HG03457 (cell line): ENCODE data around the gene NKAIN2.

Experiments used
- ATAC-seq: cut with Tn5 transposase; IDR thresholded peaks from one replicate; pipeline ENCODE4 v1.9.1; 2021; ENCODE audit warnings: moderate number of reproducible peaks; ENCODE audit not compliant: unreplicated experiment

Gene NKAIN2

DNA sequence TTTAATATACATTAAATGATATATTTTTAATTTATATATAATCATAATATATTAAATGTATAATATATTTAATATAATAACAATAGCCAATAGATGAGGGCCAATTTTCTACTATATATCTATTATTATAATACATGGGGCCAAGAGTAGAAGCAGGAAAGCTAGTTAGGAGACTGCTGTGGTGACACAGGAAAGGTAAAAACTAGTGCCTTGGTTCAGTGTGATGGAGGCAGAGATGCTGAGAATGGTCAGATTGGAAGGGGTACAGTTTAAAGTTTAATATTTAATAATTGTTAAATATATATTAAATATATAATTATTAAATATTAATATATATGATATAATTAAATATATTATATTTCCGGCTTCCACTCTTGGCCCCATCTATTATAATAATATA lies 1055.7 kb downstream of the NKAIN2 start:
- no peak for ATAC-seq

DNA sequence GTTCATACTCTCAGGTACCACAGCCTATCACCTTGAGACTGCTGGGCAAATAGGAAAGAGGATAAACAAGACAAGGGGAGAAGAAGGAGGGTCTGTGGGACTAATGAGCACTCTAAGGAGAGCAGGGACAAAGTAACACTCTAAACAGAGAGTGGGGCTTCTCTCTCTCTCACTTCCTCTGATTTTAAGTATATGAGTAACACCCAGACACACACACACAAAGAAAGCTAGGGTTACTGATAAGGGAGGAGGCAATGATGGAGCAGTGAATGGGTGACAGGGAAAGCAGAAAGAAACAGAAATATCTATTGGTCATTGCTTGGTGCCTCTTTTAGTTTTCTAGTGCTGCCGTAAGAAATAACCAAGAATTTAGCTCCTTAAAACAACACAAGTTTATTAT lies 1062.4 kb downstream of the NKAIN2 start:
- ATAC-seq: no peak

DNA sequence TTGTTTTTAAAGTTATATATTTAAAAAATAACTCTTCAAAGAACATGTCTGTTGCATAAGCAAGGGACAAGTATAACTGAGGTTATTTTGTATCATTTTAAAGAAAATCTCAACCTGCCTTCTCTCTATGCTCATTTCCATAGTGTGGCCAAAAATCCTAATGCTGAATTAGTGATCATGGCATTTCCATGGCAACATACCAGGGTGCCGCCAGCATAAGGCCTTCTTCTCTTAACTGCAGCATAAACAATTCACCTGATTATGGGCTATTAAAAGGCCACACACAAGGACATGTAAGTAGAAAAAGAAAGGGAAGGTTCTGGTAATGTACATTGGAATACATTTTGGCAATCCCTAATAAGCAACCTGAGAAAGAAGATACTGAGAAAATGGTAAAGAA lies 1063.5 kb downstream of the NKAIN2 start:
- ATAC-seq: no peak

DNA sequence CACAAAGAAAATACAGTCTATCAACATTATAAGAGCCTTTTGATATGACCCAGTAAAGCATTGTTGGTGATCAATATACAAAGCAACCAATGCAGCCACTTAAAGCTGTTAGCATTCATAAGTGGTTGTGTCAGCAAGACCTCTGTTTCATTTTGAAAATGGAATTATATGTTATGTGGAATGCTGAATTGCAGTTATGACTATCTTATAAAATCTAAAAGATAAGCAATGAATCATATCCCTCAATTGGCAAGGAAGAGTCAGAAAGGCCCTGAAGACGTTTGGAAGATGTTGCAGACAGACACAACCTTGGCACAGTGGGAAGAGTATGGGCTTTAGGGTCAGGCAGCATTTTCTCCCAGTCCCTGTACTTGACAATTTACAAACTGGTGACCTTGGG lies 1064.8 kb downstream of the NKAIN2 start:
- no peak for ATAC-seq

DNA sequence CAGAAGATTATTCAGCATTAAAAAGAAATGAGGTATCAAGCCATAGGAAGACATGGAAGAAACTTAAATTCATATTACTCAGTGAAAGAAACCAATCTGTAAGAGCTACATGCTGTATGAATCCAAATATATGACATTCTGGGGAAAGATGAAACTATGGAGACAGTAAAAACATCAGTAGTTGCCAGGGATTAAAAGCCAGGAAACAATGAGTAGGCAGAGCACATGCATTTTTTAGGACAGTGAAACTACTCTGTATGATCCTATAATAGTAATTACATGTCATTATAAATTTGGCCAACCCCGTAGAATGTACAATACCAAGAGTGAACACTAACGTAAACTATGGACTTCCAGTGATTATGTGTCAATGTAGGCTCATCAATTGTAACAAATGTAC lies 1065.8 kb downstream of the NKAIN2 start:
- ATAC-seq: no peak

DNA sequence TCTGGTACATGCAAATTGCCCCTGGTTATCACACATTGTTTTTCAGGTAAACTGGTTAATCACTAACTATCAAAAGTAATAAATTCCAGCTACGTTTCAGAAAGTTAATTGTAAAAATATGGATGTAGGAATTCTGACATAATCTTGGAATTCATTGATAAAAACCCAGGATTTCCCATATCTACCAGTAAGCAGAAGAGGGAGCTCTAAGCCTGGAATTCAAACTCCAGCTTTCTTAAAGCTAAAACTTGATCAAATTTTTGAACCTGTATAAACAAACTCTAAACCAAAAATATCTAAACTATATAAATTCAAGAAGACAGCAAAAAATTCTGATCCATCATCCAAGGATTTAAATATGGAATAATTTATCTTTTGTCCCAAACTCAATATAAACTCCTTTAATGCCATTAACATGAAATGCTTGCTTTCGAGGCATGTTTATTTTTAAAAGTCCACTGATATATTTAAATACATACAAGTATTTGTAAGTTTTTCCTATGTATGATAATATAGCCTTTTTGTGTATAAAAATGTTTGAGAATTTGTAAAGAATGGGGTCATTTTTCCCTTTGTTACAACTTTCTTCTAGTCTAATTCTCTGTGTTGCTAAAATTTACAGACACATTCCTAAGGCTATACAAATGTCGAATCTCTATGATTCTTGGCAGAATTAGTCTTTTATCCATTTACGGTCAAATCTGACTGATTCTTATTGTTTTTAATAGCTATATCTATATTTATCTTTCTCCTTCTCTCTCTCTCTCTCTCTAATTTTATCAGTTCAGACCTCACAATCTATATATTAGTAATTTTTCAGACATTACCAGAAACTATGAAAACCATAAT lies 1067.2 kb downstream of the NKAIN2 start:
- ATAC-seq: no peak

DNA sequence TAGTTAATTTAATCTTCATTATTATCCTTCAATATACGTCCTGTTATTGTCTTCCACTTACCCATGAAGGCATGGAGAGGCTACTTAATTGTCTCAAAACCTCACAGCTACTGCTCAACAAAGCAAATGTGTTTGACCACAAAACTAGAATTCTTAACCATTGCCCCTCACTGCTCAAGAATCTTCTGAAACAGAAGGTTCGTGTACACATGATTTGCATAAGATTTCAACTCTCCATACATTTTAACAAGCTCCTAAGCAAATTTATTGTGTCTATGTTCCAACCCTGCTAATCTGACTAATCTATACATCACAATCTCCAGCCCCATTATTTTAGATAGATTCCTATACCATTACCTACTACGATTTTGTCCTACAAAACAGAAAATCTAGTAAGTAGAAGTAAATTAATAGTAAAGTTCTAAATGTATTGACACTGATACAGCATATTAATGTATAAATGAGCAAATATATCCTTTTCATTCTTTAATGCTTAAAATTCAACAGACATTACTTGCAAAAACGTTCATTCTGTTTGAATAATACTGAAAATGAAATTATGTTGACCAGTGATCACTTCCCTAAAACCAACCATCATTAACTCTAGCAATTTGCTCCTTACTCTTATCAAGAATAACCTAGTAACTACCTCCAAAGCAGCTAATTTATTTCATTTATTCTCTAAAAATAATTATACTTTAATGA lies 1068.8 kb downstream of the NKAIN2 start:
- peak; percentile 78 for ATAC-seq

DNA sequence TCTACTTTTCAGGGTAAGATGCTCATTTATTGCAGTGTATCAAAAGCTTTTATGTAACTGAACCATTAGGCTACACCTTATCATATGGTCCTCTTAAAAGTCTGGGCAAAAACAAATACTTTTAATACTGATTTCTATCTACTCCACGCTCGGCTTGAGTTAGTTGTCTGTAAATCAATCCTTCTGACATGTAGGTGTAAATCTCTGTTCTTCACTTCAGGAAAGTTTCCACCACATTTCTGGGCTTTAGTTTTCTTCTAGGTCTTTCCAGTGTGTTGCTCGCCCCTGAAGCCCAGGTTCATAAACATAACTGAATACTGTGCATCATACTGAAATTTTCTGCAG lies 1069.4 kb downstream of the NKAIN2 start:
- no peak for ATAC-seq
